ENCODE data around the gene DNAH7. TPM values are rescaled to one million over a fixed set of nuclear protein-coding genes. Genes with fewer than 3 reads are reported as not detected.

DNAH7 gene
- total and polyA plus RNA-seq, 9 of the 15 experiments (the other 6 are each of a cell fraction or from before 2014, with no cell fraction given) = 0.03 to 0.42 (median 0.18) TPM

DNA sequence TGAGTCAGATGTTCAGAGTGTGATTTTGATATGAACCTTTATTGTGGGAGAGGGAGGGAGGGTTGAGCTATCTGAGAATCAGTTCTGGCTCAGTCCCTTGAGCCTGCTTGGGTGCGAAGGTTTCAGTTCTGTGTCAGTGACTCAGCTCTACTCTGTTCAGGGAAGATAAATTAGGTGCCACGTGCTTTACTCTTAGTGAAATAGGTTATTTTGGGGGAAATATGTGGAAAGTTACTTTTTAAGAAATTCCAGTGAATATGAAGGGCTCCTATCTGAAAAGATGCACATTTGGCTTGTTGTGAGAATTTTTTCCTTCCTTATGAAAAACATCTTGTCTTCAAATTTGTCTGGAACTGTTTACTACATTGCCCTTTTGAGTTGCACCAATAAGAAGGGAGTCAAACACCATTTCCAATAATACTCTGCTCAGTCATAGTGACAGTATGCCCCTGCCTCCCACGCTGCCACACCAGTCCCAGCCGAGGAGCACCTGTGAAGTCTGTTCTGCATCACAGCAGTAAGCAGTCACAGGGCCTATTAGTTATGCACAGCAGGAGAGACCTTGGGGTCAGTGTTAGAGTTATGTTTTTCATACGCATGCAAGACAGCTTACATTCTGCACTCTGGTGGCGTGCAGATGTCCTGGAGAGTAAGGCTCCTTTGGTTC lies 32.8 kb upstream of the DNAH7 start (continued):
- TF ChIP-seq ZNF408 (CRISPR knock-in tag; IDR thresholded peaks at IDR 0.05; ENCODE audit: low read depth) = no peak
- TF ChIP-seq, protein P1, sequence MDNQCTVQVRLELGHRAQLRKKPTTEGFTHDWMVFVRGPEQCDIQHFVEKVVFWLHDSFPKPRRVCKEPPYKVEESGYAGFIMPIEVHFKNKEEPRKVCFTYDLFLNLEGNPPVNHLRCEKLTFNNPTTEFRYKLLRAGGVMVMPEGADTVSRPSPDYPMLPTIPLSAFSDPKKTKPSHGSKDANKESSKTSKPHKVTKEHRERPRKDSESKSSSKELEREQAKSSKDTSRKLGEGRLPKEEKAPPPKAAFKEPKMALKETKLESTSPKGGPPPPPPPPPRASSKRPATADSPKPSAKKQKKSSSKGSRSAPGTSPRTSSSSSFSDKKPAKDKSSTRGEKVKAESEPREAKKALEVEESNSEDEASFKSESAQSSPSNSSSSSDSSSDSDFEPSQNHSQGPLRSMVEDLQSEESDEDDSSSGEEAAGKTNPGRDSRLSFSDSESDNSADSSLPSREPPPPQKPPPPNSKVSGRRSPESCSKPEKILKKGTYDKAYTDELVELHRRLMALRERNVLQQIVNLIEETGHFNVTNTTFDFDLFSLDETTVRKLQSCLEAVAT (IDR thresholded peaks at IDR 0.05) = no peak
- TF ChIP-seq ZEB2 (IDR thresholded peaks at IDR 0.05) = no peak
- TF ChIP-seq ZNF830 (CRISPR knock-in tag; IDR thresholded peaks at IDR 0.05) = no peak
- no peak for TF ChIP-seq HMBOX1 (IDR thresholded peaks at IDR 0.05)
- TF ChIP-seq SP2 (IDR thresholded peaks at IDR 0.05; ENCODE audit: extremely low read depth, low read depth, low read length, poor library complexity, severe bottlenecking) = no peak
- TF ChIP-seq DPF2 (IDR thresholded peaks at IDR 0.05) = peak; percentile 89
- TF ChIP-seq GTF2F1 (IDR thresholded peaks at IDR 0.05; ENCODE audit: low read depth, low read length) = no peak
- TF ChIP-seq KAT7 (CRISPR knock-in tag; IDR thresholded peaks at IDR 0.05; ENCODE audit: borderline replicate concordance) = no peak
- 0 out of 2 replicates have a peak, but pooled peaks have one; percentile 19 for TF ChIP-seq HDAC2 (IDR thresholded peaks at IDR 0.05)
- no peak for TF ChIP-seq ZFPM2 (CRISPR knock-in tag; IDR thresholded peaks at IDR 0.05)
- no peak for TF ChIP-seq MBD2 (IDR thresholded peaks at IDR 0.05; ENCODE audit: borderline replicate concordance, low read depth)
- TF ChIP-seq LEF1 (IDR thresholded peaks at IDR 0.05) = peak; percentile 47; the same call in 1 of the 2 replicates
- TF ChIP-seq FOXP1 (CRISPR knock-in tag; IDR thresholded peaks at IDR 0.05) = no peak
- no peak for TF ChIP-seq PHB2 (IDR thresholded peaks at IDR 0.05; ENCODE audit: low read depth)
- TF ChIP-seq, protein P2, sequence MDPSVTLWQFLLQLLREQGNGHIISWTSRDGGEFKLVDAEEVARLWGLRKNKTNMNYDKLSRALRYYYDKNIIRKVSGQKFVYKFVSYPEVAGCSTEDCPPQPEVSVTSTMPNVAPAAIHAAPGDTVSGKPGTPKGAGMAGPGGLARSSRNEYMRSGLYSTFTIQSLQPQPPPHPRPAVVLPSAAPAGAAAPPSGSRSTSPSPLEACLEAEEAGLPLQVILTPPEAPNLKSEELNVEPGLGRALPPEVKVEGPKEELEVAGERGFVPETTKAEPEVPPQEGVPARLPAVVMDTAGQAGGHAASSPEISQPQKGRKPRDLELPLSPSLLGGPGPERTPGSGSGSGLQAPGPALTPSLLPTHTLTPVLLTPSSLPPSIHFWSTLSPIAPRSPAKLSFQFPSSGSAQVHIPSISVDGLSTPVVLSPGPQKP (CRISPR knock-in tag; IDR thresholded peaks at IDR 0.05) = no peak
- no peak for TF ChIP-seq BDP1 (IDR thresholded peaks at IDR 0.05; ENCODE audit: insufficient read depth, insufficient read length)
- no peak for TF ChIP-seq ARID2 (IDR thresholded peaks at IDR 0.05)
- no peak for TF ChIP-seq DACH1 (IDR thresholded peaks at IDR 0.05; ENCODE audit: partially characterized antibody)
- TF ChIP-seq POLR2AphosphoS2 (IDR thresholded peaks at IDR 0.05; ENCODE audit: low read length) = no peak
- no peak for TF ChIP-seq ATF1 (CRISPR knock-in tag; IDR thresholded peaks at IDR 0.05)
- TF ChIP-seq ATF1 (tag; IDR thresholded peaks at IDR 0.05) = 0 out of 2 replicates have a peak, but pooled peaks have one; percentile 16
- TF ChIP-seq SFPQ (IDR thresholded peaks at IDR 0.05; ENCODE audit: low read depth, low read length) = no peak
- no peak for TF ChIP-seq HNRNPH1 (optimal IDR thresholded peaks at IDR 0.05; ENCODE audit: low read depth, low read length)
- TF ChIP-seq, protein P3, sequence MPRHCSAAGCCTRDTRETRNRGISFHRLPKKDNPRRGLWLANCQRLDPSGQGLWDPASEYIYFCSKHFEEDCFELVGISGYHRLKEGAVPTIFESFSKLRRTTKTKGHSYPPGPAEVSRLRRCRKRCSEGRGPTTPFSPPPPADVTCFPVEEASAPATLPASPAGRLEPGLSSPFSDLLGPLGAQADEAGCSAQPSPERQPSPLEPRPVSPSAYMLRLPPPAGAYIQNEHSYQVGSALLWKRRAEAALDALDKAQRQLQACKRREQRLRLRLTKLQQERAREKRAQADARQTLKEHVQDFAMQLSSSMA (CRISPR knock-in tag; IDR thresholded peaks at IDR 0.05) = no peak

Measured in K562 (cell line).